ENCODE data around the gene CDC16. TPM values are rescaled to one million over a fixed set of nuclear protein-coding genes. Genes with fewer than 3 reads are reported as not detected.

CDC16 gene
- total and polyA plus RNA-seq, 9 of the 15 experiments (the other 6 are each of a cell fraction or from before 2014, with no cell fraction given) = 23.2 to 102 (median 51.6) TPM

GRCh38 chr13:114257014-114257413 lies 22.3 kb downstream of the CDC16 start:
- Histone ChIP-seq H3K27ac (ENCODE audit: extremely low read depth, low read depth, low read length) (no peak overlapping the region), H3K4me3 (no peak overlapping the region), H4K20me1 (replicated peaks; ENCODE audit: control insufficient read depth, insufficient read depth, low read length) (no peaks in the 10 kb centered on the region), H3K4me1 (replicated peaks in 1 of 2; ENCODE audit: control insufficient read depth in 2 of 2, insufficient read depth in 2 of 2, low read length in 2 of 2) (peaks cover 0 to 2% of the 10 kb centered on the region in 2 experiments; a peak in 1 of 5 replicates), H3K79me2 (ENCODE audit: control insufficient read depth, insufficient read depth, low read length) (peaks cover 2% of the 10 kb centered on the region; the same call in 1 of the 3 replicates), H3K36me3 (ENCODE audit: control insufficient read depth, insufficient read depth, low read length) (peaks cover 92% of the 10 kb centered on the region), H3K9me3 (replicated peaks; ENCODE audit: control insufficient read depth, insufficient read depth, low read depth, low read length) (no peaks in the 10 kb centered on the region), H3K9ac (ENCODE audit: insufficient read depth in 1 of 2, low read depth in 2 of 2, low read length in 2 of 2) (no peak overlapping the region), H3K27me3 (ENCODE audit: control insufficient read depth in 2 of 2, insufficient read depth in 2 of 2, low read length in 2 of 2) (no peaks in the 10 kb centered on the region), H2AFZ (ENCODE audit: low read depth, low read length) (no peak overlapping the region), H3K4me2 (ENCODE audit: insufficient read depth, low read length) (no peak overlapping the region), H3K9me1 (ENCODE audit: control insufficient read depth, insufficient read depth, low read length) (no peaks in the 10 kb centered on the region)
- ChIA-PET CTCF (ENCODE audit: low intra/inter-chr PET ratio) (no interaction called here), POLR2A (no interaction called here)
- intact Hi-C loops (cut with micrococcal nuclease) = no loop called here
- no peak for FAIRE-seq
- ATAC-seq = no peak
- in situ Hi-C loops (cut with MboI) = no loop called here
- WGBS (ENCODE audit: insufficient coverage, low coverage, missing lambda C conversion rate) = 98% methylated on average over 4 of the region's 4 CpGs
- no peak for DNase-seq (ENCODE audit: extremely low read depth in 1 of 4, low spot score in 3 of 4)
- TF ChIP-seq SRSF7 (optimal IDR thresholded peaks at IDR 0.05; ENCODE audit: low read depth, low read length) (no peak), PRDM10 (IDR thresholded peaks at IDR 0.05; ENCODE audit: partially characterized antibody) (no peak), C11orf30 (IDR thresholded peaks at IDR 0.05; ENCODE audit: low read depth) (no peak), ASH1L (IDR thresholded peaks at IDR 0.05; ENCODE audit: borderline replicate concordance, low read depth, partially characterized antibody) (no peak), GTF2A2 (tag; IDR thresholded peaks at IDR 0.05) (no peak), SAFB2 (IDR thresholded peaks at IDR 0.05; ENCODE audit: borderline replicate concordance, low read depth, low read length, severe bottlenecking) (no peak), ZNF586 (CRISPR knock-in tag; conservative IDR thresholded peaks at IDR 0.05) (no peak), NELFE (IDR thresholded peaks at IDR 0.05; ENCODE audit: insufficient read depth, insufficient read length) (no peak), SMAD3 (CRISPR knock-in tag; conservative IDR thresholded peaks at IDR 0.05) (no peak), ZNF707 (CRISPR knock-in tag; conservative IDR thresholded peaks at IDR 0.05) (no peak), ZNF79 (CRISPR knock-in tag; IDR thresholded peaks at IDR 0.05; ENCODE audit: low read depth) (no peak), DNMT1 (IDR thresholded peaks at IDR 0.05) (no peak), PYGO2 (tag; IDR thresholded peaks at IDR 0.05) (no peak), ZNF77 (CRISPR knock-in tag; IDR thresholded peaks at IDR 0.05) (no peak), ZNF277 (CRISPR knock-in tag; IDR thresholded peaks at IDR 0.05; ENCODE audit: borderline replicate concordance) (no peak), BHLHE40 (IDR thresholded peaks at IDR 0.05; ENCODE audit: low read length) (no peak), MCM3 (IDR thresholded peaks at IDR 0.05) (no peak), TCFL5 (CRISPR knock-in tag; conservative IDR thresholded peaks at IDR 0.05) (no peak)
- BruUV-seq (replicated peaks) = no TSS peak
